K562 (cell line): ENCODE measurements around the gene BICD1. TPM values are rescaled to one million over a fixed set of nuclear protein-coding genes. Genes with fewer than 3 reads are reported as not detected.

ENCODE experiments used
- ATAC-seq: fragments of 200-7000 bp; cut with Tn5 transposase; 3 replicates; pipeline ENCODE4 v1.9.1; 2020; ENCODE audit warnings: moderate library complexity
- BruUV-seq: library from RNA; stranded (reverse); fragments of 400-500 nt; replicated peaks from 2 replicates; lab custom pipeline; 2021; lab: Mats Ljungman, UMichigan
- CTCF ChIA-PET: fragments of 300-600 bp; formaldehyde crosslinking; extraction: SDS; loops from one replicate; lab custom pipeline; 2021; ENCODE audit warnings: low intra/inter-chr PET ratio; lab: Yijun Ruan, JAX
- POLR2A ChIA-PET: fragments of 300-600, 350-650 bp; sonication (Branson Sonifier 250); formaldehyde crosslinking; extraction: SDS; loops from one replicate; lab custom pipeline; 2021; ENCODE audit warnings: antibody characterized with exemption, inconsistent platforms; lab: Yijun Ruan, JAX
- DNase-seq, 4 experiments: peaks; one replicate each; pipeline versions ENCODE4 v3.0.0 to v3.0.0-alpha.2; 2011 to 2018; ENCODE audit warnings: low spot score in 3 of 4, mixed read lengths in 3 of 4; ENCODE audit errors: extremely low read depth in 1 of 4
- FAIRE-seq: peaks from 2 replicates; lab custom pipeline; 2011; peaks lifted over from hg19 to GRCh38; lab: Jason Lieb, UNC
- H2AFZ ChIP-seq: 2 replicates; pipeline ENCODE4 v1.6.0; 2011; ENCODE audit warnings: low read depth, low read length, control low read depth, inconsistent platforms
- H3K27ac ChIP-seq: fragments of 200-600 bp; 3 replicates; pipeline ENCODE4 v1.8.0; 2011; ENCODE audit warnings: low read depth, mild to moderate bottlenecking, control low read depth, inconsistent platforms, low read length, moderate library complexity, mixed read lengths; ENCODE audit errors: extremely low read depth
- H3K27me3 ChIP-seq, 2 experiments: fragments of 300-600 bp in 1 of 2; 2 replicates in 1 of 2; 3 replicates in 1 of 2; pipeline versions ENCODE4 v1.6.0 to v1.8.0; 2011; ENCODE audit warnings: inconsistent platforms in 2 of 2, low read length in 2 of 2, mild to moderate bottlenecking in 1 of 2, mixed read lengths in 1 of 2, moderate library complexity in 1 of 2; ENCODE audit not compliant: control insufficient read depth in 2 of 2, insufficient read depth in 2 of 2
- H3K36me3 ChIP-seq: fragments of 300-600 bp; 3 replicates; pipeline ENCODE4 v1.8.0; 2011; ENCODE audit warnings: mild to moderate bottlenecking, low read length, inconsistent platforms; ENCODE audit not compliant: control insufficient read depth, insufficient read depth
- H3K4me1 ChIP-seq, 2 experiments: fragments of 200-600 bp in 1 of 2; replicated peaks in 1 of 2; 2 replicates in 1 of 2; 3 replicates in 1 of 2; pipeline versions ENCODE4 v1.5.1 to v1.8.0; 2011; ENCODE audit warnings: inconsistent platforms in 2 of 2, low read length in 2 of 2, mild to moderate bottlenecking in 1 of 2, mixed read lengths in 1 of 2, moderate library complexity in 1 of 2; ENCODE audit not compliant: control insufficient read depth in 2 of 2, insufficient read depth in 2 of 2
- H3K4me2 ChIP-seq: 2 replicates; pipeline ENCODE4 v1.6.1; 2011; ENCODE audit warnings: low read length, control low read depth, inconsistent platforms, mixed read lengths; ENCODE audit not compliant: insufficient read depth
- H3K4me3 ChIP-seq: fragments of 200-600 bp; sonication (generic), shearing (Covaris generic); 2 replicates; pipeline ENCODE4 v1.5.1; 2016; ENCODE audit warnings: control low read depth, inconsistent platforms
- H3K79me2 ChIP-seq: fragments of 200-600 bp; 3 replicates; pipeline ENCODE4 v1.8.0; 2011; ENCODE audit warnings: low read length, inconsistent platforms; ENCODE audit not compliant: control insufficient read depth, insufficient read depth
- H3K9ac ChIP-seq, 2 experiments: 2 replicates each; pipeline versions ENCODE4 v1.6.0 to v1.6.1; 2011; ENCODE audit warnings: low read depth in 2 of 2, low read length in 2 of 2, control low read depth in 1 of 2, inconsistent platforms in 1 of 2, mild to moderate bottlenecking in 1 of 2, mixed read lengths in 1 of 2; ENCODE audit not compliant: insufficient read depth in 1 of 2
- H3K9me1 ChIP-seq: one replicate; pipeline ENCODE4 v1.6.0; 2011; ENCODE audit warnings: inconsistent platforms, mild to moderate bottlenecking, low read length, moderate library complexity; ENCODE audit not compliant: control insufficient read depth, insufficient read depth
- H3K9me3 ChIP-seq: replicated peaks from 2 replicates; pipeline ENCODE4 v1.5.1; 2011; ENCODE audit warnings: low read depth, low read length, inconsistent platforms; ENCODE audit not compliant: control insufficient read depth, insufficient read depth
- H4K20me1 ChIP-seq: replicated peaks from 2 replicates; pipeline ENCODE4 v1.6.1; 2011; ENCODE audit warnings: low read length, inconsistent platforms, mixed read lengths; ENCODE audit not compliant: control insufficient read depth, insufficient read depth
- DNMT1 ChIP-seq: fragments of 450-650 bp; IDR thresholded peaks from 2 replicates; pipeline ENCODE4 v1.6.1; 2016; ENCODE audit warnings: antibody characterized with exemption, mild to moderate bottlenecking
- ERF ChIP-seq: fragments of 450-650 bp; formaldehyde crosslinking; IDR thresholded peaks from 2 replicates; pipeline ENCODE4 v1.4.0; 2020; ENCODE audit warnings: mild to moderate bottlenecking, mixed read lengths
- FOXM1 ChIP-seq, 2 experiments: fragments of 450-650 bp in 1 of 2; sonication (generic) in 1 of 2; formaldehyde crosslinking in 1 of 2; IDR thresholded peaks; 2 replicates each; pipeline versions ENCODE4 v1.6.1 to v1.9.0; 2017 to 2022; ENCODE audit warnings: low read depth in 2 of 2, mild to moderate bottlenecking in 2 of 2, missing genetic modification reagents in 1 of 2, moderate library complexity in 1 of 2
- MIER1 ChIP-seq: fragments of 450-650 bp; IDR thresholded peaks from 2 replicates; pipeline ENCODE4 v1.6.1; 2016; ENCODE audit warnings: antibody characterized with exemption, mild to moderate bottlenecking, low read depth
- NFYB ChIP-seq: IDR thresholded peaks from 2 replicates; pipeline ENCODE4 v1.6.1; 2011; ENCODE audit warnings: mild to moderate bottlenecking, moderate library complexity; ENCODE audit not compliant: insufficient read length; ENCODE audit errors: extremely low read depth
- SETDB1 ChIP-seq: IDR thresholded peaks from one replicate; pipeline ENCODE4 v1.6.1; 2012; ENCODE audit warnings: low read length, control low read depth, inconsistent platforms
- TCF7L2 ChIP-seq: fragments of 150-350 bp; IDR thresholded peaks from 2 replicates; pipeline ENCODE4 v1.6.1; 2016; ENCODE audit warnings: low read depth, mild to moderate bottlenecking, low read length, moderate library complexity
- ZSCAN29 ChIP-seq: fragments of 450-650 bp; IDR thresholded peaks from 2 replicates; pipeline ENCODE4 v1.6.1; 2017
- WGBS: fragments of 100-300 bp; shearing (Covaris generic); methylation state at CpG from one replicate; pipeline ENCODE4 v1.1.6; 2016; ENCODE audit warnings: low coverage, mixed read lengths; ENCODE audit not compliant: insufficient coverage; ENCODE audit errors: missing lambda C conversion rate; 5-methylcytosine and 5-hydroxymethylcytosine counted together
- in situ Hi-C: fragments of 300-500 bp; cut with MboI; formaldehyde crosslinking; loops from 4 replicates; pipeline ENCODE4 v1.15.0; 2018; ENCODE audit warnings: inconsistent platforms, mixed read lengths
- intact Hi-C: fragments of 100-400 bp; cut with micrococcal nuclease; formaldehyde crosslinking; loops from 2 replicates; pipeline ENCODE4 v1.14.2; 2022
- polyA plus RNA-seq, 8 experiments: library from polyadenylated mRNA; depleted of rRNA in 4 of 8; stranded (reverse) in 5 of 8; unstranded in 3 of 8; fragments of >200 nt; fragmentation: Nextera tagmentation in 2 of 8; fragmentation: Illumina TruSeq in 1 of 8; extraction: Ambion mirVana in 2 of 8; extraction: Trizol in 1 of 8; gene quantifications; 2 replicates each; pipeline versions ENCODE4 v1.2.1 to v1.2.3, GENCODE V29; 2011 to 2014; ENCODE audit warnings: inconsistent platforms in 1 of 8, missing spikeins in 1 of 8
- total RNA-seq, 7 experiments: library from RNA; depleted of rRNA in 6 of 7; stranded (reverse); fragments of >200 nt in 6 of 7; fragmentation: Illumina TruSeq in 2 of 7; extraction: Trizol in 2 of 7; gene quantifications; 2 replicates each; pipeline versions ENCODE4 v1.2.1 to v1.2.3, GENCODE V29; 2011 to 2021; ENCODE audit warnings: low replicate concordance in 1 of 7
- TF ChIP-seq, protein P1 (sequence below): sonication (generic); formaldehyde crosslinking; IDR thresholded peaks from 2 replicates; pipeline ENCODE4 v1.8.1; 2023; ENCODE audit warnings: mild to moderate bottlenecking, missing genetic modification reagents

The BICD1 gene
- total and polyA plus RNA-seq, 9 of the 15 experiments (the other 6 are each of a cell fraction or from before 2014, with no cell fraction given): 3.5 to 21.1 (median 12.5) TPM

DNA sequence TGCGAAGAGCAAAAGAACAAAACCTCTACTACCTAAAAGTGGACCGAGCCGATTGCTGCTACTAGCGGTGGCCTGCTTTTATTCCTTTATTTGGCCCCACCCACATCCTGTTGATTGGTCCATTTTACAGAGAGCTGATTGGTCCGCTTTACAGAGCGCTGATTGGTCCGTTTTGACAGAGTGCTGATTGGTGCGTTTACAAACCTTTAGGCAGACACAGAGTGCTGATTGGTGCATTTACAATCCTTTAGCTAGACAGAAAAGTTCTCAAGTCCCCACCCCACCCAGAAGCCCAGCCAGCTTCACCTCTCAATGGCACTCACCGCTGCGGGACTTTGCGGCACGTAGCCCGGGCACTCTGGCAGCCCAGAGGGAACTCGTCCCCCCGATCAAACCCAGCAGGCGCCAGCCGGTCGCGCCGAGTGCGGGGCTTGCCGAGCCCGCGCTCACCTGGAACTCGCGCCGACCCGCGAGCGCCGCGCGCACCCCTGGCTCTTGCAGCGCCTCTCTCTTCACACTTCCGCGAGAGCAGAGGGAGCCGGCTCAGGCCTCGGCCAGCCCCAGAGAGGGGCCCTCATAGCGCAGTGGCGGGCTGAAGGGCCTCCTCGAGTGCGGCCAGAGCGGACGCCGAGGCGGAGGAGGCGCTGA is 284.0 kb downstream of the BICD1 start:
- no peak for FAIRE-seq
- no peak overlapping the region for H2AFZ ChIP-seq
- no TSS peak for BruUV-seq
- H3K9me3 ChIP-seq: no peaks in the 10 kb centered on the region
- no peaks in the 10 kb centered on the region for H3K9me1 ChIP-seq
- intact Hi-C loops (no loop called here), in situ Hi-C loops (no loop called here)
- POLR2A ChIA-PET: interaction anchor here (0.6 to 0.8 kb wide), 2 partner anchors 8 to 47 kb away, joined by 3 read pairs; partner anchors contain the start of gene FGD4
- H3K9ac ChIP-seq: no peak overlapping the region
- ATAC-seq: no peak
- CTCF ChIA-PET: no interaction called here
- H3K4me1 ChIP-seq: no peaks in the 10 kb centered on the region; a peak in 1 of 5 replicates
- peaks cover 6 to 21% of the 10 kb centered on the region in 2 experiments; a peak in 3 of 5 replicates for H3K27me3 ChIP-seq
- H3K27ac ChIP-seq: no peak overlapping the region
- no peak for DNase-seq
- H4K20me1 ChIP-seq: no peaks in the 10 kb centered on the region
- WGBS: 75% methylated on average over 25 of the region's 47 CpGs
- no peaks in the 10 kb centered on the region for H3K79me2 ChIP-seq
- no peak overlapping the region for H3K4me2 ChIP-seq
- H3K36me3 ChIP-seq: no peaks in the 10 kb centered on the region
- no peak for TF ChIP-seq SETDB1
- no peak for TF ChIP-seq TCF7L2
- TF ChIP-seq DNMT1: no peak
- TF ChIP-seq, protein P1, sequence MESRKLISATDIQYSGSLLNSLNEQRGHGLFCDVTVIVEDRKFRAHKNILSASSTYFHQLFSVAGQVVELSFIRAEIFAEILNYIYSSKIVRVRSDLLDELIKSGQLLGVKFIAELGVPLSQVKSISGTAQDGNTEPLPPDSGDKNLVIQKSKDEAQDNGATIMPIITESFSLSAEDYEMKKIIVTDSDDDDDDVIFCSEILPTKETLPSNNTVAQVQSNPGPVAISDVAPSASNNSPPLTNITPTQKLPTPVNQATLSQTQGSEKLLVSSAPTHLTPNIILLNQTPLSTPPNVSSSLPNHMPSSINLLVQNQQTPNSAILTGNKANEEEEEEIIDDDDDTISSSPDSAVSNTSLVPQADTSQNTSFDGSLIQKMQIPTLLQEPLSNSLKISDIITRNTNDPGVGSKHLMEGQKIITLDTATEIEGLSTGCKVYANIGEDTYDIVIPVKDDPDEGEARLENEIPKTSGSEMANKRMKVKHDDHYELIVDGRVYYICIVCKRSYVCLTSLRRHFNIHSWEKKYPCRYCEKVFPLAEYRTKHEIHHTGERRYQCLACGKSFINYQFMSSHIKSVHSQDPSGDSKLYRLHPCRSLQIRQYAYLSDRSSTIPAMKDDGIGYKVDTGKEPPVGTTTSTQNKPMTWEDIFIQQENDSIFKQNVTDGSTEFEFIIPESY (CRISPR knock-in tag): peak; percentile 95
- no peak for TF ChIP-seq ERF (CRISPR knock-in tag)
- TF ChIP-seq MIER1: no peak
- peak; percentile 73 for TF ChIP-seq NFYB
- TF ChIP-seq FOXM1 (IDR thresholded peaks at IDR 0.05; ENCODE audit: low read depth): no peak
- no peak for TF ChIP-seq FOXM1 (CRISPR knock-in tag; IDR thresholded peaks at IDR 0.05; ENCODE audit: low read depth)
- no peak for TF ChIP-seq ZSCAN29
- no peak overlapping the region for H3K4me3 ChIP-seq
